Peyer's patch (tissue), 4 donors: ENCODE measurements around the gene UNK.
"Not testable (repeated sequence)": the region's sequence is repeated elsewhere in the genome, so short reads cannot be mapped to it uniquely, and the experiment has no call there.

Experiments used
- CTCF ChIP-seq, 6 experiments: fragments of 450-650 bp in 4 of 6; fragments of 200-600 bp in 2 of 6; sonication (generic) in 1 of 6; IDR thresholded peaks; one replicate each; pipeline ENCODE4 v1.5.1; 2017 to 2019; ENCODE audit warnings: antibody characterized with exemption in 6 of 6, mild to moderate bottlenecking in 3 of 6, moderate library complexity in 1 of 6
- POLR2A ChIP-seq, 2 donors: fragments of 450-650 bp; IDR thresholded peaks; one replicate each; pipeline ENCODE4 v1.5.1; 2017; ENCODE audit warnings: antibody characterized with exemption in 2 of 2, mild to moderate bottlenecking in 2 of 2, moderate library complexity in 2 of 2

GRCh38 chr17:75864887-75865286 is 80.3 kb downstream of the UNK start:
- TF ChIP-seq CTCF, POLR2A (IDR thresholded peaks at IDR 0.05): not testable (repeated sequence)
